HG02884 (cell line): Measurements from ENCODE around the gene UBE2N.
"Not testable (repeated sequence)": the region's sequence is repeated elsewhere in the genome, so short reads cannot be mapped to it uniquely, and the experiment has no call there.

ENCODE experiments used
- ATAC-seq: cut with Tn5 transposase; IDR thresholded peaks from one replicate; pipeline ENCODE4 v1.9.1; 2021; ENCODE audit warnings: mild to moderate bottlenecking, moderate library complexity; ENCODE audit not compliant: unreplicated experiment

Gene UBE2N

GRCh38 chr12:93415723-93416464 is 25.9 kb downstream of the UBE2N start:
- ATAC-seq, result no peak

- ATAC-seq, result no peak
These were observed 28.7 kb downstream of the UBE2N start for GRCh38 chr12:93413064-93413463.

GRCh38 chr12:93412396-93412795 is 29.4 kb downstream of the UBE2N start:
- not testable (repeated sequence) for ATAC-seq

GRCh38 chr12:93411060-93411459 is 30.7 kb downstream of the UBE2N start:
- ATAC-seq, result not testable (repeated sequence)

DNA sequence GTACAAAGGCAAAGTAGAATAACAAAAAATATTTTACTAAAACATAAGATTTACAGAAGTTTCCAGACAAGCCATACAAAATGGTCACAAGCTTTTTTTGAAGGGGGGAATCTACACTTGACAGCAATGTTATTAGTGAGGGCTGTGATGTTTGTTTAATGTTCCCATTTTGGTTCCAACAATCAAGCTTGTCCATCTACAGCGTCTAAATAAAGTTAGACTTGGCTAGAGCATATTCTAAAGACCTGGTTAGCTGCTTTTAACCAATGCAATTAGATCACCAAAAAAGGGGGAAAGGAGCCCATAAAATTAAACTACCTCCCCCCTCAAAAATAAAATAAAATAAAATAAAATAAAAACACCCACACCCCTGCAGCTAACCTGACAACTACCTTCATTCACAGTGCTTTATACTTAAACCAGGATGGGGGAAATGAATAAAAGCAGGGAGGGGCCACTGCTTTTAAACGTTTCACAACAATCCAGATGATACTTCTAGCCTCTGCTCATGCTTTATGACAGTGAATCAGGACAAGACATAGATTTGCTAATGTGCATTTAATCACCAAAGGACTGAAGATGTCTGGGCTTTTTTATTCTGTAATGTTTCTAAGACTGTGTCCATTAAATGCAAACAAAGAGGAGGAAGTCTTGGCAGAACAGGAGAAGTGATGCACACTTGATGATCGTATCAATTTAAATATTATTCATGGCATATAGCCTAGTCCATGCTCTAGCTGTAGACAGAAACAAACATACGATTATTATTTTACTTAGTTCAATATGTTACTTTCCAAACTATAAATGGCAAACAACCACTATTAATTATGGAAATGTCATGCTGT is 32.2 kb downstream of the UBE2N start:
- ATAC-seq, result not testable (repeated sequence)

- ATAC-seq, result no peak
These were observed 32.9 kb downstream of the UBE2N start for GRCh38 chr12:93408813-93409212.

DNA sequence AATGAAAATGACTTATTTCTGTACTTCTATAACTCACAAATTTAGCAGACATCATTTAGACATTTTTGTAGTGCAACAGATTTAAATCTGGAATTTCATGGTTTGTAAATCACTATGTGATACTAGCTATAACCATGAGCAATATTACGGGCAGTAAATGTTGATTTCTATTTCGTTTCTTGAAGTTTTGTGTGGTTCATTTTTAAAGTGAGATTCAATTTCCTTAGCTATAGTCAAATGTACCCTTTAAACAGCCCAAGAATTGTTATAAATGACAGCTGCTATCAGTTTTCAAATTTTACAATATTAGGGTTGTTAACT is 33.8 kb downstream of the UBE2N start:
- ATAC-seq, result no peak

- no peak for ATAC-seq
These were observed 34.4 kb downstream of the UBE2N start for GRCh38 chr12:93407054-93407962.

- no peak for ATAC-seq
These were observed 36.5 kb downstream of the UBE2N start for GRCh38 chr12:93404961-93405849.

- no peak for ATAC-seq
These were observed 37.6 kb downstream of the UBE2N start for GRCh38 chr12:93403988-93404803.

- no peak for ATAC-seq
These were observed 39.1 kb downstream of the UBE2N start for GRCh38 chr12:93402333-93403311.

GRCh38 chr12:93399183-93399863 is 42.4 kb downstream of the UBE2N start:
- ATAC-seq, result peak; percentile 84

GRCh38 chr12:93397412-93397811 is 44.3 kb downstream of the UBE2N start:
- no peak for ATAC-seq

DNA sequence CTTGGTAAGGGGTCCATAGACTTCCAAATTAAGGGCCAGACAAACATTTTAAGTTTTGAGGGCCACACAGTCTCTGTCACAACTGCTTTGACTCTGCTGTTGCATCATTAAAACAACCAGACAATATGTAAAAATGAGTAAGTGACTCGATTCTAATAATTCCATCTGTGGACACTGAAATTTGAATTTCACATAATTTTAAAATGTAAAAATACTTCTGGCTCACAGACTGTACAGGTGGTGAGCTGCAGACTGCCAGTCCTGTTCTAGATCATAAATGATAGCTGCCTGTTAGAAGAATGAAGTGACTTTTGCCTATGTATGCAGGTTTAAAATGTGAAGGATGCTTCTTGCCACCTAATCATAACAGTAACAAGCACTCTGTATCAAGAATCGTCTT is 48.3 kb downstream of the UBE2N start:
- ATAC-seq, result no peak

DNA sequence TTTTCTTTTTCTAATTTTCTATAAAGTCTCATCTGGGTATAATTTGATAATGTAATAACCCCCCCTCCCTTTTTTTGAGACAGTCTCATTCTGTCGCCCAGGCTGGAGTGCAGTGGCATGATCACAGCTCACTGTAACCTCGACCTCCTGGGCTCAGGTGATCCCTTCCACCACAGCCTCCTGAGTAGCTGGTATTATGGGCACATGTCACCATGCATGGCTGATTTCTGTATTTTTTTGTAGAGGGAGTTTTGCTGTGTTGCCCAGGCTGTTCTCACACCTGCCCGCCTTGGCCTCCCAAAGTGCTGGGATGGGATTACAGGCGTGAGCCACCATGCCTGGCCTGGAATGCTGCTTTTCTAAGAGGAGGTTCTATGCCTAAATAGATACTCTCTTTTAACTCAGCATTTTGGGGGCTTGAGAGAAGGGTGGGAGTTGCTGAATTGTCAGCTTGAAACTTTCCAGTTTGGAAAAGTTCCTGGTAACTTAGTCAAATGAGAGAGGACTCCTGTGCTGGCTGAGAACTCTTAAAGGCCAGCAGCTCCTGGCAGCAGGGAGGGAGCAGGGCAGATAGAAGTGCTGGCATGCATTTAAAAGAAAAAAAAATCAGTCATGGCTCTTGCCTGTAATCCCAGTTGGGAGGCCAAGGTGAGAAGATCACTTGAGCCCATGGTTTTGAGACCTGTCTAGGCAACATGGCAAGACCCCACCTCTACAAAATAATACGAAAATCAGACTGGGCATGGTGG is 51.0 kb downstream of the UBE2N start:
- no peak for ATAC-seq

DNA sequence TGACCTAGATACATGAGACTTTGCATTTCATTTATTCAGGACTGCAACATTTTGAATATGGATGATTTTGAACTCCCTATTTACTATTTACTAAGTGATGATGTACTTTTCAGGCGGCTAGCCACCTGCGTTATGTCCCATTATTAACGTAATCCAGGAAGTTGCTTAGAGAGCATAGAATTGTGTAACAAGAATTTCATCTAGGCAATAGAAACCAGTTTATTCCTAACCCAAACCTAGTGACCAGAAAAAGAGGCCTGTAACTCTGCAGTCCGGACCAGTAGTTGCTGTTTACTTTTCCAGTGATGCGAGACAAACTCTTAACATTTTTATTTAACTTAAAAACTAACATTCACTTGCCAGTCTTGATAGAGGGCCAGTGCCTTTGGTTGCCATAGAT is 51.7 kb downstream of the UBE2N start:
- no peak for ATAC-seq

DNA sequence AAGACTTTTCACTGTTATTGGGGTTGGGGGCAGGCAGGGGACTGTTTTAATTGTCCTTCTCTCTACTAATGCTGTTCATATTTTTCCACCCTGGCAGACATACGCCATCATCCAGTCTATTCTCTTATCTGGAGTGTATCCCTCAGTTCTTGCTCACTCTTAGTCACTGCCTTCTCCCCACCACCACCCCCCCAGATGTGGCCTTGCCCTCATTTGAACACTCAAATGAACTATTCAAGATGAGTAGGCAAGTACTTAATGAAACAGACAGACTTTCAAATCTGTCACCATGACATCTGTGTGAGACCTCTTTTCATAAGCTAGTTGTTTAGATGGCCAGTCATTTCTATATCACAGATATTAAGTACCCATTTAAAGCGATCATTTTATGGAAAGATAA is 54.0 kb downstream of the UBE2N start:
- no peak for ATAC-seq
